Skeletal muscle tissue (tissue), 4 donors: ENCODE measurements around the gene DDX20. TPM values are rescaled to one million over a fixed set of nuclear protein-coding genes. Genes with fewer than 3 reads are reported as not detected.
A peak's percentile ranks its signal among the peaks of the same experiment; 100 is the strongest.

Experiments used
- H3K27ac ChIP-seq: one replicate; pipeline ENCODE4 v1.7.0; 2013; ENCODE audit warnings: mild to moderate bottlenecking, low read depth, low read length, inconsistent platforms
- H3K27me3 ChIP-seq, 3 donors: one replicate each; pipeline ENCODE4 v1.7.0; 2013; ENCODE audit warnings: low read length in 3 of 3; ENCODE audit not compliant: control insufficient read depth in 3 of 3, insufficient read depth in 3 of 3
- H3K36me3 ChIP-seq, 3 donors: one replicate each; pipeline ENCODE4 v1.7.0; 2013; ENCODE audit warnings: low read length in 3 of 3; ENCODE audit not compliant: control insufficient read depth in 3 of 3, insufficient read depth in 3 of 3
- H3K4me1 ChIP-seq, 3 donors: one replicate each; pipeline ENCODE4 v1.7.0; 2013; ENCODE audit warnings: low read length in 3 of 3, mild to moderate bottlenecking in 3 of 3; ENCODE audit not compliant: control insufficient read depth in 3 of 3, insufficient read depth in 3 of 3
- H3K4me3 ChIP-seq, 3 donors: one replicate each; pipeline ENCODE4 v1.7.0; 2013; ENCODE audit warnings: low read length in 3 of 3
- H3K9ac ChIP-seq, 3 donors: one replicate each; pipeline ENCODE4 v1.7.0; 2013; ENCODE audit warnings: low read length in 3 of 3, mild to moderate bottlenecking in 3 of 3, moderate library complexity in 2 of 3, low read depth in 1 of 3
- H3K9me3 ChIP-seq, 3 donors: one replicate each; pipeline ENCODE4 v1.7.0; 2013; ENCODE audit warnings: low read length in 3 of 3; ENCODE audit not compliant: control insufficient read depth in 3 of 3
- total RNA-seq: library from RNA; depleted of rRNA; stranded (reverse); fragments of >200 nt; gene quantifications from one replicate; pipeline ENCODE4 v1.2.3, GENCODE V29; 2014
- donor health status: Osteomylitis.

Gene DDX20
- total RNA-seq, 1 donor from 2014 or later = 12.0 TPM

GRCh38 chr1:111732718-111733117 is 23.0 kb upstream of the DDX20 start:
- Histone ChIP-seq H3K27me3 (no peaks in the 10 kb centered on the region), H3K9ac (no peak overlapping the region), H3K36me3 (peaks cover 0 to under 1% (median 0%) of the 10 kb centered on the region in 3 donors), H3K4me3 (no peak overlapping the region), H3K9me3 (no peaks in the 10 kb centered on the region), H3K27ac (peak overlapping the region; percentile 59), H3K4me1 (peaks cover 76 to 97% (median 96%) of the 10 kb centered on the region in 3 donors)

GRCh38 chr1:111733183-111733991 is 22.3 kb upstream of the DDX20 start:
- H3K4me1 ChIP-seq = peaks cover 77 to 97% (median 96%) of the 10 kb centered on the region in 3 donors
- H3K4me3 ChIP-seq = peak overlapping the region in 1 of 3 donors; percentile 13
- no peaks in the 10 kb centered on the region for H3K36me3 ChIP-seq
- H3K9ac ChIP-seq = no peak overlapping the region
- H3K27me3 ChIP-seq = no peaks in the 10 kb centered on the region
- H3K9me3 ChIP-seq = no peaks in the 10 kb centered on the region
- H3K27ac ChIP-seq = peak overlapping the region; percentile 59

- no peaks in the 10 kb centered on the region for H3K27me3 ChIP-seq
These were observed 21.7 kb upstream of the DDX20 start for GRCh38 chr1:111733992-111734341.

GRCh38 chr1:111734426-111734825 is 21.3 kb upstream of the DDX20 start:
- Histone ChIP-seq H3K9ac (peak overlapping the region in 1 of 3 donors; percentile 27), H3K9me3 (no peaks in the 10 kb centered on the region), H3K27me3 (no peaks in the 10 kb centered on the region), H3K4me1 (peaks cover 74 to 95% (median 89%) of the 10 kb centered on the region in 3 donors), H3K27ac (peak overlapping the region; percentile 59), H3K4me3 (no peak overlapping the region), H3K36me3 (no peaks in the 10 kb centered on the region)

More at GRCh38 chr1:111733992-111734341, 21.7 kb upstream of the DDX20 start:
- Histone ChIP-seq H3K36me3 (no peaks in the 10 kb centered on the region), H3K27ac (peak overlapping the region; percentile 59), H3K4me3 (peak overlapping the region in 1 of 3 donors; percentile 22), H3K9me3 (no peaks in the 10 kb centered on the region), H3K9ac (no peak overlapping the region), H3K4me1 (peaks cover 75 to 98% (median 92%) of the 10 kb centered on the region in 3 donors)

- H3K36me3 ChIP-seq = no peaks in the 10 kb centered on the region
- no peak overlapping the region for H3K4me3 ChIP-seq
- no peaks in the 10 kb centered on the region for H3K27me3 ChIP-seq
- no peak overlapping the region for H3K27ac ChIP-seq
- no peaks in the 10 kb centered on the region for H3K9me3 ChIP-seq
- H3K4me1 ChIP-seq = peaks cover 74 to 95% (median 89%) of the 10 kb centered on the region in 3 donors
- H3K9ac ChIP-seq = no peak overlapping the region
These were observed 20.8 kb upstream of the DDX20 start for GRCh38 chr1:111734856-111735255.

GRCh38 chr1:111735321-111735720 is 20.4 kb upstream of the DDX20 start:
- Histone ChIP-seq H3K9ac (no peak overlapping the region), H3K27me3 (no peaks in the 10 kb centered on the region), H3K36me3 (no peaks in the 10 kb centered on the region), H3K27ac (no peak overlapping the region), H3K4me1 (peaks cover 74 to 95% (median 89%) of the 10 kb centered on the region in 3 donors), H3K4me3 (no peak overlapping the region), H3K9me3 (no peaks in the 10 kb centered on the region)

- no peaks in the 10 kb centered on the region for H3K27me3 ChIP-seq
- peak overlapping the region in 1 of 3 donors; percentile 23 for H3K9ac ChIP-seq
- H3K36me3 ChIP-seq = no peaks in the 10 kb centered on the region
- no peak overlapping the region for H3K4me3 ChIP-seq
- no peaks in the 10 kb centered on the region for H3K9me3 ChIP-seq
- peaks cover 68 to 91% (median 85%) of the 10 kb centered on the region in 3 donors for H3K4me1 ChIP-seq
- H3K27ac ChIP-seq = peak overlapping the region; percentile 92
These were observed 19.7 kb upstream of the DDX20 start for GRCh38 chr1:111735858-111736544.

GRCh38 chr1:111736548-111737215 is 19.0 kb upstream of the DDX20 start:
- Histone ChIP-seq H3K9me3 (no peaks in the 10 kb centered on the region), H3K36me3 (no peaks in the 10 kb centered on the region), H3K4me1 (peaks cover 66 to 85% (median 78%) of the 10 kb centered on the region in 3 donors), H3K4me3 (peak overlapping the region in 2 of 3 donors; percentile 8 to 11), H3K27me3 (no peaks in the 10 kb centered on the region), H3K27ac (peak overlapping the region; percentile 92), H3K9ac (peak overlapping the region in 2 of 3 donors; percentile 28 to 35)

- H3K9me3 ChIP-seq = no peaks in the 10 kb centered on the region
- peak overlapping the region; percentile 85 to 87 (median 87) for H3K9ac ChIP-seq
- no peaks in the 10 kb centered on the region for H3K27me3 ChIP-seq
- H3K36me3 ChIP-seq = no peaks in the 10 kb centered on the region
- peak overlapping the region; percentile 81 to 87 (median 82) for H3K4me3 ChIP-seq
- H3K27ac ChIP-seq = peak overlapping the region; percentile 92
- peaks cover 62 to 78% (median 72%) of the 10 kb centered on the region in 3 donors for H3K4me1 ChIP-seq
These were observed 18.2 kb upstream of the DDX20 start for GRCh38 chr1:111737216-111738132.
